Left colon (tissue), 2 donors: ENCODE measurements around the gene IL9R. TPM values are rescaled to one million over a fixed set of nuclear protein-coding genes. Genes with fewer than 3 reads are reported as not detected.
"Not testable (repeated sequence)": the region's sequence is repeated elsewhere in the genome, so short reads cannot be mapped to it uniquely, and the experiment has no call there.

Experiments
- ATAC-seq: fragments of 200-7000 bp; cut with Tn5 transposase; one replicate; pipeline ENCODE4 v1.9.1; 2020; ENCODE audit warnings: mild to moderate bottlenecking, moderate library complexity
- DNase-seq, 2 donors: peaks; one replicate each; pipeline ENCODE4 v3.0.0-alpha.2; 2020
- intact Hi-C, 2 donors: fragments of 100-400 bp; cut with DNase I in 1 of 2; cut with micrococcal nuclease in 1 of 2; formaldehyde crosslinking; loops; one replicate each; pipeline versions ENCODE4 v1.11.2 to v1.14.0; 2022; cut with DNase I, micrococcal nuclease
- long read RNA-seq: library from polyadenylated mRNA; unstranded; transcript quantifications from one replicate; pipeline ENCODE4 v2.0.0, GENCODE V29; 2021
- total RNA-seq, 2 donors: library from RNA; stranded (reverse); fragmentation: NEBNext Ultra II Directional; extraction: Animal tissue kit (Norgen Biotek cat#: 25700); gene quantifications; one replicate each; pipeline ENCODE4 v1.2.1, GENCODE V29; 2021
- donor health status: DM: no; HTN: no; CAD: no.
- donor health status: DM: yes; HTN: yes; CAD: no.

The IL9R gene, protein sequence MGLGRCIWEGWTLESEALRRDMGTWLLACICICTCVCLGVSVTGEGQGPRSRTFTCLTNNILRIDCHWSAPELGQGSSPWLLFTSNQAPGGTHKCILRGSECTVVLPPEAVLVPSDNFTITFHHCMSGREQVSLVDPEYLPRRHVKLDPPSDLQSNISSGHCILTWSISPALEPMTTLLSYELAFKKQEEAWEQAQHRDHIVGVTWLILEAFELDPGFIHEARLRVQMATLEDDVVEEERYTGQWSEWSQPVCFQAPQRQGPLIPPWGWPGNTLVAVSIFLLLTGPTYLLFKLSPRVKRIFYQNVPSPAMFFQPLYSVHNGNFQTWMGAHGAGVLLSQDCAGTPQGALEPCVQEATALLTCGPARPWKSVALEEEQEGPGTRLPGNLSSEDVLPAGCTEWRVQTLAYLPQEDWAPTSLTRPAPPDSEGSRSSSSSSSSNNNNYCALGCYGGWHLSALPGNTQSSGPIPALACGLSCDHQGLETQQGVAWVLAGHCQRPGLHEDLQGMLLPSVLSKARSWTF
- under 1 TPM in 1 of 2 donors, not detected in 1; 0.73 TPM for total RNA-seq
- long read RNA-seq, partial matches to known transcripts: 0 of 1 reads
- long read RNA-seq, other reads (novel, unspliced or antisense): 1 of 1 reads

DNA sequence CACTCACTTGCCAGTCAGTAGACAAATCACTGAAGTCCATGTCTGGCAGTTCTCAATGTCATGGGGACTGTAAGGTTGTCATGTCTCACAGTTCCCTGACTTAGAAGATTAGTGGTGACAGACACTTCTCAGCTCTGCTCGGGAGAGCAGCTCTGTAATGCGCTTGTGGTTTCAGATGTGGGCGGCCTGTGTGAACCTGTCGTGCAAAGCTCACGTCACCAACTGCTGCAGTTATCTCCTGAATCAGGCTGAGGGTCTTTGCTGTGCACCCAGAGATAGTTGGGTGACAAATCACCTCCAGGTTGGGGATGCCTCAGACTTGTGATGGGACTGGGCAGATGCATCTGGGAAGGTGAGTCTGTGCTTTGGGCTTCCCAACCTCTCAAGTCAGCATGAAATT, at the start of gene IL9R:
Gene IL9R, plus strand, starts transcription at position 261 of the 400 bp plus-strand sequence. Its CDS starts 64 bp downstream, at position 325.
- intact Hi-C loops: no loop called here
- ATAC-seq (no peak), DNase-seq (no peak)

DNA sequence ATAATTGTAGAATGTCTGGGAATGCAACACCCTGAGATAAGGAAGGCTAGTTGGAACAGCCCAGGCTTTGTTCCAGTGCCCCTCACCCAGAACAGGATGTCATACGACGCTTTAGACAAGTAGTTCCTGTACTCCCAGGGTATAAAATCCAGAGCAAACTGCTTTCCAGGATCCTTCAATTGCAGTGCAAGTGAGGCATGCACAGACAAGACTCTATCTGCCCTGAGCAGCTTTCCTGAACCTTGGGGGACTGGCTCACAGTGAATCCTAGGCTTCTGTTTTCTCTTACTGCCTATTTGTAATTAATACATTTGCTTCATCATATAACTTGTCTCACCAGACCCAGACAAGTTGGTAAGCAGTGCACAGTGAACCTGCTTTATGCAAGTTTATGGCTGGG, 48.4 kb upstream of the IL9R start:
- DNase-seq (no peak), ATAC-seq (no peak)
- intact Hi-C loops: no loop called here

DNA sequence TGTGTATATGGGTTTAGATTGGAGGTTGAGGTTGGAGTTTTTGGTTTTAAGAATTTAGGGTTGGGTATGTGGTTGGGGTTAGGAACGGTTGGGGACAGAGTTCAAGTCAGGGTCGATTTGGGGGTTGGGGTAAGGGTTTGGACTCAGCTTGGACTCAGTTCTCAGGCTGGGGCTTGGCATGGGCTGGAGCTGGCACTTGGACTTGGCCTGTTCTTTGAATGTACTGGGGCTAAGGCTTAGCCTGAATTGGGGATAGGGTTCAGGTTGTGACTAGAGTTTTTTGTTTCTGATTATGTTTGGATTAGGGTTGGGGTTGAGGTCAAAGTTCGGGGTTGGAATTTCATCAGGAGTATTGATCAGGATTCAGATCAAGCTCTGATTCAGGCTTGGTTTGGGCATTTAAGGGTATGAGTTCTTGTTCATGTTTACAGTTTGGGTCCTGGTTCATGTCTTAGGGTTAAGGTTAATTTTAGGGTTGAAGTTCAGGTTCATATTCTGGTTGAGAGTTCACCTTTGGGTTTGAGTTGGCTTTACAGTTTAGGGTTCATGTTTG, 46.2 kb upstream of the IL9R start:
- intact Hi-C loops: no loop called here
- DNase-seq: no peak
- no peak for ATAC-seq

DNA sequence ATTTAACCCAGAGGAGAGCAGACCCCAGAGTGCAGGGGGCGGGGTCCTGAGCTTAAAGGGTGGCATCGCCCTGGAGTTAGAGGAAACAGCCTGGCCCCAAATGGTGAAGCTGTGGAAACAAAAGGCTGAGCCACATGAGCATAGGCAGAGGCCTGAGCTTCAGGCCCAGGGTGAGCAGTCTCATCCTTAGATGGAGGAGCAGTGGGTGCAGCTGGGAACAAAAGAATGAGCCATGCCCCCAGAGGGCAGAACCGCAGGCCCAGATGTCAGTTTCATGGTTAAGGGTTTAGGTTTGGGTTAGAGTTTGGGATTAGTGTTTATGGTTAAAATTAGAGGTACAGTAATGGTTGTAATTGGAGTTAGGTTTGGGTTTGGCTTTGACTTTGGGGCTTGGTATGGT, 44.4 kb upstream of the IL9R start:
- no peak for ATAC-seq
- no peak for DNase-seq
- intact Hi-C loops: no loop called here

DNA sequence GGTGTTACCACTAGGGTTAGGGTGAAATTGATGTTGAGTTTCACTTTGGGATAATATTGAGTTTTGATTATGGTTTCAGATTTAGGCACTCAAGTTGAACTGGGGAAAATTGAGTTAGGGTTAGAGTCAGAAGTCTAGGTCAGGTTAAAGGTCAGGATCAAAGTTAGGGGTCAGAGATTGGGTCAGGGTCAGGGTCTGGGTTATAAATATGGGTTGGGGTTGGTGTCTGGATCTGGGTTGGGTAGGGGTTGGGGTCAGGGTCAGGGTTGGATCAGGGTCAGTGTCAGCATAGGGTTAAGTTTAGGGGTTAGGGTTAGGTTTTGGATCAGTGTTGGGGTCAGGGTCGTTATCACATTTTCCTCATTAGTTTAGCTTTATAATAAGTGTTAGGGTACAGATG, 42.7 kb upstream of the IL9R start:
- no peak for ATAC-seq
- intact Hi-C loops: no loop called here
- DNase-seq: no peak

DNA sequence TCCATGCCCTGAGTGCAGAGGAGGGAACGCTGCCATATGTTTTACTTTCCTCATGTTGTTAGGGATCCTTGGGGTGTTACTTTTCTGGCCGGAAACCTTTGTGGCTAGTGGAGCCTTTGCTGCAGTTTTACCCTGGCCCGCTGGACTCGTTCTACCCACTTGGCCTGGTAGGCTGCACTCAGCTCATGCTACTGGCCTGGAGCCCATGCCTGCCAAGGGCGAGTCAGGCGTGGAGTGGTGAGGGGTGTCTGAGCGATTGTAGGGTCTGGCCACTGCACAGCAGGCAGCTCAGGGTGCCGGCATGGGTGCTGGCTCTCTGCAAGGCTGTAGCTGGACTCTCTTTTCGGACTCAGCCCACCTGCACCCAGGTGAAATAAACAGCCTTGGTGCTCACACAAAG, 41.4 kb upstream of the IL9R start:
- DNase-seq (no peak), ATAC-seq (no peak)
- intact Hi-C loops: no loop called here

DNA sequence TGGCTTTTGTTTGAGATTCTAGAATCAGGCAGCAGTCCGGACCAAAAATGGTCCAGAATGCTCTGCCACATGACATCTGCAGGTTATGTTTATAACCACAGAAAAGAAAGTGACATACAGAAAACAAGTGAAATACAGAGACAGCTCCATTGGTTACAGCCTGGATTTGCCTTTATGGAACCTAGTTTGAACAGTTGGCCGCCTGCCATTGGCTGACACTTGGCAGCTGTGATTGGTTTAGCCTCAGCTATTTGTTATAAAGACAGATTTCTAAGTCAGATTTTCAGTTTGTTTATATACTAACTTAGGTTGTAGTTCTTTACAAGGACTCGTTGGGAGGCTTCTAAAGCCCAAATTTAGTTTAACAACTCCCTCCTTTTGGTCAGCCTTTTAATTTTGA, 40.8 kb upstream of the IL9R start:
- ATAC-seq (no peak), DNase-seq (peak in 1 of 2 donors; percentile 7)
- intact Hi-C loops: no loop called here

DNA sequence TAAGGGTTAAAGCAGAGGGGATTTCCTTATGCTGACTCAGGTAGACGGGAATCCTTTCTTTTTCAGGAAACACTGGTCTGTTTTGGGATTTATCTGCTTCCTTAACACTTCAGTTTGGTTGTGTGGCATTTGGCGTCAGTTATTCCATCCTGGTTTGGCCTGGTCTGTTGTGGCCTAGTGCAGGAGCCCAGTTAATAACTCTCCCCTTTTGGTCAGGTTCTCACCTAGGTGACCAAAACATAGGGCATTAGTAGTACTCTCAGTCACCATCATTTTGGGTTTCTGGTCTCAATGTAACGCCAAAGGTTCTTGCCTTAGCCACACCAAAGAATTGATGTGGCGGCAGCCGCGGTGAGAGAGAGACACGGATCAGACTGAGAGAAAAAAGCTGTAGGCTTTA, 39.7 kb upstream of the IL9R start:
- intact Hi-C loops: no loop called here
- DNase-seq (no peak), ATAC-seq (no peak)

DNA sequence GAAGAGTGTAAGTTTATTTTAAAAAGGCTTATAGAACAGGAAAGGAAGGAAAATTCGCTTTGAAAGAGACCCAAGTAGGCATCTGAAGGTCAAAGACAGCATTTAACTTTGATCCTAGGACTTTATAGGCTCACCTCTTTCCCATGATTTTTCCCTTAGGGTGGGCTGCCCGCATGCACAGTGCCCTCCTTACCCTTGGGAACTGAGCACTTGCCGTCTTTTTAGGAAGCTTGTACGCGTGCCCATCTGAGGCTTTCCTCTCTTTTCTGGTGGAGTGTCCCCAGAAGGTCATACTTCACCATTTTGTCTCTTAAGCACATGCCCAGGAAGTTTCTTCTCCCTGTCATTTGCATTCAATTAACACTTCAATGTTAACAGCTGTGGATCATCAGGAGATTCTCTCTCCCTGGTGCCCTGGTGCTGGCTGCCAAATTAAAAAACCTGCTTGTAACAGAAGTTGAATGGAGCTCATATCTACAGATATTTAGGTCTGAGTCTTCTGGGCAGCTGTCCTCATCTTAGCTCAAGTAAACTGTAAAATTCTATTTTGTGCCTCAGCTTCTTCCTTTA, 38.4 kb upstream of the IL9R start:
- ATAC-seq (no peak), DNase-seq (no peak)
- intact Hi-C loops: no loop called here

DNA sequence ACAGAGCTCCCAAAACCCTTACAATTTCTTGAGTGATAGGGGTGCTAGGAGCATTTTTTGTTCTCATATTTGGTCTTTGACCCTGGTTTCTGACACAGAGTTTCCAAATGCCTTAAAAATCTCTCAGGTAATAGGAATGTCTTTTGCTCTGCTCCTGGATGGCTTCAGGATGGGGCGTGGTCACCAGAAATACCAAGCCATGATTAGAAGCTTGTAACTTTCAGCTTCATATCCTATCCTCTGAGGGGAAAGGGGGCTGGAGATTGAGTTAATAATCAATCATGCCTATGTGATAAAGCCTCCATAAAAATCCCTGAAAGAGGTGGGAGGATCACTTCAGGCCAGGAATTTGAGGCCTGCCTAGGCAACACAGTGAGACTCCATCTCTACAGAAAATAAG, 34.6 kb upstream of the IL9R start:
- DNase-seq: no peak
- intact Hi-C loops: no loop called here
- no peak for ATAC-seq

DNA sequence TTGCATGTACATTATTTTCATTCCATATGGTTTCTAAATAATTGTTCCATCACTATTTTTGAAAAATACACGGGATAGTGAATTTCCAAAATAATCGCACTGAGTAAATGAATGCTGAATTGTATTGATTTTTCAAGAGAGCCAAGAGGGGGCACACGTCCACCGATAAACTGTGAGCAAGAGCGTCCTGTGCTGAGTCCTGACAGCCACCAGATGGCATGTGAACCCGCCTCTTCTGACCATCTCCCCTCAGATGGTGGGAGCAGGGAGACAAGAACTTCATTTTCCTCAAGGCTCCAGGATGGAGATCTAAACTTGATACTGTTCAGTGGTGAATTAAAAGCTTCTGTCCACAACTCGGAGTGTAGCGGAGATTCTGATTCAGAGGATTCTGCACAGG, 30.6 kb upstream of the IL9R start:
- ATAC-seq (peak; percentile 50), DNase-seq (no peak)
- intact Hi-C loops: no loop called here

DNA sequence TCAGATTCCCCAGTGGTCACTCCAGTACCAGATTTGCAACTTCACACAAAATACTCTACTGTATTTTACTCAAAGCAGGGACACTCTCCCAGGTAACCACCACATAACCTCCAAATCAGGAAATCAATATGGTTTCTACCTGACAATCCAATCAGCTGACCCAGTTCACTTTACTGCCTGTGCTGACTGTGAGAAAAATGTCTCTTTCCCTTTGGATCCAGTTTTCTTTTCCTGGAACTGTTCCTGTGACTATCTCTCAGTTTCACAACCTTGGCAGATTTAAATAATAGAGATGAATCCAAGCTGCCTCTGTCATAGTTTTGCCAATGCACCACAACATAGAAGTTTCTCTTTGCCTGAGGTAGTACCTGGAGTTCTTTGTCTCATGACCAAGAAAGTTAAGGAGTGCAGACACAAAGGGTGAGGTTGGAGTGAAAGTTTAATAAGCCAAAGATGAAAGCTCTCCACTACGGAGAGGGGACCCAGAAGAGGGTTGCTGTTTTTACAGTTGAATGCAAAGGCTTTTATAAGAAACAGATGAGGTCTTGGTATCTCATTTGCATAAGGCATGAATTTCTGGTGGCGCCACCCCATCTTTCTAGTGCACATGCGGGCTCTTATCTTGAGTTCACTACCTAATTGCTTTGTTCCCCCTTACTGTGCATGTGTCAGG, 29.7 kb upstream of the IL9R start:
- ATAC-seq (no peak), DNase-seq (no peak)
- intact Hi-C loops: no loop called here

DNA sequence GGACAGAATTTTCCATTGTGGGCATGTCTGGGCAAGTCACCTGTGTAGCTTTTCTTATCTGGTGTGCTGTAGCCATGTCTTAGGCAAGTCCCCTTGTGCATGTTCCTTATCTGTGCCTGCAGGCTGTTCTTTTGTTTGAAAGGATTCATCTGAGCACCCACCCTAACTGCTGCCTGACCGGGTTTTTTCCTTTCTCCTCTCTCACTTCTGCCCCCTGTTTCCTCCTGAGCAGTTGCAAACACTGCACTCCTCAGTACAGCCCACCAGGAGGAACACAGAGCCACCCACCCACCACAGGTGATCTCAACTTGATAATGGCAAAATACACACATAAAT, 29.2 kb upstream of the IL9R start:
- intact Hi-C loops: no loop called here
- ATAC-seq (no peak), DNase-seq (no peak)

DNA sequence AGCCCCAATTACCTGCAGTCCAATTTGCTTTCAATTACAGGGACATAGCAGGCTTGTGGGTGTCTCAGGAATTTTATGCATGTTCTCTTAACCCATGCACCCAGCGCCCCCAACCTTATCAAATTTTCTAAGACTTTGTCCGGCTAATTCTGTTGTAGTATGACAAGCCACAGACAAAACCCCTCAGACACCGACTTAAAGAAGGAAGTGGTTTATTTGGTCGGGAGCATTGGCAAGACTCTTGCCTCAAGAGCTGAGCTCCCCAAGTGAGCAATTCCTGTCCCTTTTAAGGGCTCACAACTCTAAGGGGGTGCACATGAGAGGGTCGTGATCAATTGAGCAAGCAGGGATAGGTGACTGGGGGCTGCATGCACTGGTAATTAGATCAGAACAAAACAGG, 28.7 kb upstream of the IL9R start:
- intact Hi-C loops: no loop called here
- ATAC-seq (no peak), DNase-seq (no peak)

DNA sequence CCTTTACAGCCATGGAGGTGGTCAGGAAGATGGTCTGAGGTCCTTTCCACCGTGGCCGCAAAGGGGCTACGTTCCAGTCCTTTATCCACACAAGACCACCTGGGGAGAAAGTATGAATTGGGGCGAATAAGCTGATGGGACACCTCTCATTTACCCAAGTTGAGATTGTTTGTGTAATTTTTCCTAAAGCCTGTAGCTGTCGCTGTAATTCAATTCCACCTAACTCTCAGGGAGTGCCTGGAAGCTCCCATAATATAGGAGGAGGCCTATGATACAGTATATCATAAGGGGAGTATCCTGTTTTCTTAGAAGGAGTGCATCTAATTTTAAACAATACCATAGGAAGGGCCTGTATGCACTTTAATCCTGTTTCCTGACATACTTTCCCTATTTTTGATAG, 25.8 kb upstream of the IL9R start:
- intact Hi-C loops, DNase-seq, ATAC-seq: not testable (repeated sequence)

DNA sequence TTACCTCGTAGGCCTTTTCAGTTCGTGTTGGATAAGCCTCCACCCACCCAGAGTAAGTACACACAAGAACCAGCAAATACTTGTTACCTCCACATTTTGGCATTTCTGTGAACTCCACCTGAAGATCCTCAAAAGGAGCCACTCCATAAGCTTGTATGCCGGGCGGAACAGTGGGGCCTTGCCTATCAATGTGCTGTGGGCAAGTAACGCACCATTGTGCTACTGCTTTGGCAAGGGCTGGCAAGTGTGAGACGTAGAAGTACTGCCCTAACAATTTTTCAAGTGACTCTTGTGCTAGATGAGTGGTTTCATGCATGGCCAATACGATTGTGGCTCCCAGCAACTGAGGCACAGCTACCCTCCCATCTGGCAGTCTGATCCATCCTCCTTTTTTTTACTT, 25.3 kb upstream of the IL9R start:
- ATAC-seq, DNase-seq, intact Hi-C loops: not testable (repeated sequence)

DNA sequence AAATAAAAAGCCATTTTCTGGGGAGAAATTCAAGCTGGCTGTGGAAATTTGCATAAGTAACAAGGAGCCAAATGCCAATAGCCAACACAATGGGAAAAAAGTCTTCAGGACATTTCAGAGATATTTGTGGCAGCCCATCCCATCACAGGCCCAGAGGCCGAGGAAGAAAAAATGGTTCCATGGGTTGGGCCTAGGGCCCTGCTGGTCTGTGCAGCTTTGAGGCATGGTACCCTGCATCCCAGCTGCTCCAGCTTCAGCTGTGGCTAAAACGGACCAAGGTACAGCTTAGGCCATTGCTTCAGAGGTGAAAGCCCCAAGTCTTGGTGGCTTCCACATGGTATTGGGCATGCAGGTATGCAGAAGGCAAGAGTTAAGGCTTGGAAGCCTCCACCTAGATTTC, 14.2 kb upstream of the IL9R start:
- intact Hi-C loops: no loop called here
- ATAC-seq (no peak), DNase-seq (no peak)

DNA sequence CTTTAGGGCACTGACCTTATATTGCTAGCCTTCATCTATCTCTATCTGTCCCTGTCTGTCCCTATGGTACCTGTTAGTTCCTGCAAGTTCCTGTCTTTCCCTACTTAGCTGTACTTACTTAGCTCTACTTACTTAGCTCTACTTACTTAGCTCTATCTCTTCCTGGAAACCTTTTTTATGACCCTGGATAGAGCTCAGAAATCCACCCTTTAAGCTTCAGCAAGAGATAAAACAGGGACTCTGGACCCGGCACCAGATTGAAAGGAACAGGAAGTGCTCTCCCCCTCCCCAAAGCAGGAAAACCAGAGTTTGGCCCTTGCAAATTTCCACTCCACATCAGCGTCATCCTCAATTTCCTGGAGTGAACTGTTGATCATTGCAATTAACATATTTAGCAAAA, 12.3 kb upstream of the IL9R start:
- peak; percentile 93 for ATAC-seq
- intact Hi-C loops: no loop called here
- DNase-seq: no peak

DNA sequence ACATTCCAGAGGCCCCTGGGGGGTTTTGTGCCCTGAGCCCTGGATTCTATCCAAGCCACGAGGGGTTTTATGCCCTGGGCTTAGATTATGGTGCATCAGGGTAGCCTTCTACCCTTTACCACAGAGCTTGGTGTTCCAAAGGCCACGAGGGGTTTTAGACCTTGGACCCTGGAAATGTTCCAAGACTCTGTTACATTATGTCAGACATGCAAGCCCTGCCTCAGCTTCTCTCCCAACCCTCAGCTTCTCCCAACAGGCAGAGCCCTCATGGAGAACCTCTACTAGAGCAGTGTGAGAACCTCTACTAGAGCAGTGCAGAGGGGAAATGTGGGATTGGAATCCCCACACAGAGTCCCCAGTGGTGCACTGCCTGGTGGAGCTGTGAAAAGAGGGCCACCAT, 10.5 kb upstream of the IL9R start:
- DNase-seq, ATAC-seq, intact Hi-C loops: not testable (repeated sequence)

DNA sequence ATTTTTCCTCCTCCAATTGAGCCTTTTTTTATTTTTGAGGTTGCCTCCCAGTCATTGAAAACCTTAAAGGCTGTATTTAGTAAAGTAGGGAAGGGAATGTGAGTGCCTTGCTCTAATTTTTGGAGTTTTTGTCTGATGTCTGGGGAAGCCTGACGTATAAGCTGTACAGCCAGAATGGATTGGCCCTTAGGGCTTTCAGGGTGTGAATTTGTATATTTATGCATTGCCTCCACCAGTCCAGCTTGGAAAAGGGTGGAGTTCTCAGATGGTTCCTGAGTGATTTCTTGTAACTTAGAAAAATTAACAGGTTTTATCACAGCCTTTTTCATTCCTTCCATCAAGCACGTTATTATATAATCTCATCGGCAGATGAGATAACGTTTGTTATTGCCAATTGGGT, 8.6 kb upstream of the IL9R start:
- ATAC-seq (no peak), DNase-seq (no peak)
- intact Hi-C loops: no loop called here
